ENCODE measurements around the gene METAP1D.
"Not testable (repeated sequence)": the region's sequence is repeated elsewhere in the genome, so short reads cannot be mapped to it uniquely, and the experiment has no call there.

METAP1D gene

GRCh38 chr2:171997031-171997430 is 2.7 kb upstream of the METAP1D start:
- not testable (repeated sequence) for ATAC-seq, DNase-seq

- ATAC-seq (no peak), DNase-seq (no peak)
Measured at GRCh38 chr2:171999161-171999560, 592 bp upstream of the METAP1D start.

- no peak for DNase-seq
Measured at GRCh38 chr2:172000696-172001361, 1.1 kb downstream of the METAP1D start.

GRCh38 chr2:172007372-172007771 is 7.6 kb downstream of the METAP1D start:
- DNase-seq (no peak), ATAC-seq (no peak)

More at GRCh38 chr2:172000696-172001361, 1.1 kb downstream of the METAP1D start:
- ATAC-seq = no peak

DNA sequence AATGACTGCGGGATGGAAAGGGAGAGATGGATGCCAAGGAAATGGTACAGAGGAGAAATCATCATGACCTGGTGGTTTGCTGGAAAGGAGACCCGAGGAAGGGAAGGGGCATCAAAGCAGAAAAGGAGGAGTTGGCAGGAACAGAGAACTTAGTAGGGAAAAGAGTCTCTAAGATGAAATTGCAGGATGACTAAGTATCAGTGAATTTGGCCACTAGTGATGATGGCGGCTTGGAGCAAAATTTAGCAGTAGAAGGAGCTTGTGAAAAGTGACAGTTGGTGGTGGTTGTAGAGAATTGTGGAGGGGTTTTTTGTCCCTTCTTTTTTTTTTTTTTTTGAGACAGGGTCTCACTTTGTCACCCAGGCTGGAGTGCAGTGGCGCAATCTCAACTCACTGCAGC is 10.1 kb downstream of the METAP1D start:
- DNase-seq (no peak), ATAC-seq (no peak)

DNA sequence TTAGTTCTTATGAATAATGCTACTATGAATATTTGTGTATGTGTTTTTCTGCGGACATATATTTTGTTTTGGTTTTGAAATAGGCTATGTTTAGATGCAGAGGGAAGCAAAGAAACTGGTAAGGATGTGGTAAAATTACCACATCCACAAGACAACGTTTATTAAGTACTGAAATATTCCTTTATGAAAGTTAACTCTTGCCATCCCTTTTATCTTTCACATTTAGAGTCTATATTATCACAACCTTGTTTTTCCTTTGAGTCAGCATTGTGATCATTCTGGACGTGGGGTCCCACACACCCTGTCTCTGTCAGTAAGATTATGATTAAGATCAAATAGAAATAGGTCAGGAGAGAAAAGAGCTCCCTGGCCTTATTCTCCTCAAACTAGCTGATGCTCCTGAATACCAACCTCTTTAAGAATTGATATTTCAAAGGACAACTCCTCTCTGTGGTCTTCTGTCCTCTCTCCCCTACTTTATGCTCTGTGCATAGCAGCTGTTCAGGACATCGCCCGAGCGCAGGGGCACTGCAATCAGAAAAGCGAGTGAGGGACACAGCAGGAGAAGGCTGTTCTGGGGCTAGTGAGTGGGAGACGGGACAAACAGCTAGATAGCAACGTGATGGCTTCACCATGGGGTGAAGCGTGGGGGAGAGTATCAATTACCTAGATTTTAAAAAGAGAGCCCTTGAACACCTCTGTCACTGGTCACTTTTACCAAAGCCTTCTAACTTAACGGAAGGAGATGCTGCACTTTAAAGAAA is 12.2 kb downstream of the METAP1D start:
- ATAC-seq (peak; percentile 23), DNase-seq (no peak)

- no peak for DNase-seq
- no peak for ATAC-seq
Measured at GRCh38 chr2:172012677-172013391, 13.1 kb downstream of the METAP1D start.

DNA sequence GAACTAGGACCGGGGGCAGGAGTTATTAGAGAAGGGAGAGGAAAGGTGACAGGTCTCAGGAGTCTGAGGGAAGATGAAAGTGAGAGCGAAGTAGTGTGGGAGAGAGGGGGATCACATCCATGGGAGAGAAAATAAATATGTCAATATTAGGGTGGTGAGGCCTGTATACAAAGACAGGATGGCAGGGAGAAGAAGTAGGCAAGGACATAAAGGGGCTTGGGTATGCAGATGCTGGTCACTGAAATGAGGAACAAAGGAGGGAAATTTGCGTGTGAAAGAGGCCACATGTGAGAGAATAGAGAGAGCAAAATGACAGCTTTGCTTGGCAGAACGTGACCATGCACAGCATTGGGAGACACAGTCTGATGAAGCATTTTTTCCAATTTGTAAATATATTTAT is 13.6 kb downstream of the METAP1D start:
- DNase-seq = no peak
- ATAC-seq = no peak

GRCh38 chr2:172021074-172021931 is 21.6 kb downstream of the METAP1D start:
- ATAC-seq = no peak

DNA sequence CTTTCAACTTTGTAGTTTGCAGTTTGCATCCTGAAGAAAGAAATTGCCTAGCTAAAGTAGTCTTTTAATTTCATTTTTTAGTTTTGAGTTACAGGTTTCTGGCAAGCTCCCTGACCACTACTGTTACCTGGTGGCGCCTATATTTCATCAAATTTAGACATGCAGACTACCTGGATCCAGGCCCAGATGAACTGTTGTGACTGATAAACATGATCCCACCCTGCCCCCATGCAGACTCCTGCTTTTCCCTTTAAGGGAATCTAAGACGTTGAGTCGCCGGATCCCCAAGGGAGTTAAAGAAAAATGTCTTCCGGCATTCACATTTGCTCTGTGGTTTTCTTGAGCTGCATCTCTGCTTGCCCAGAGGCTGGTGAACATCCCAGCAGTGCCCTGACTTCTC is 22.2 kb downstream of the METAP1D start:
- DNase-seq (no peak), ATAC-seq (no peak)

More at GRCh38 chr2:172021074-172021931, 21.6 kb downstream of the METAP1D start:
- DNase-seq = no peak

DNA sequence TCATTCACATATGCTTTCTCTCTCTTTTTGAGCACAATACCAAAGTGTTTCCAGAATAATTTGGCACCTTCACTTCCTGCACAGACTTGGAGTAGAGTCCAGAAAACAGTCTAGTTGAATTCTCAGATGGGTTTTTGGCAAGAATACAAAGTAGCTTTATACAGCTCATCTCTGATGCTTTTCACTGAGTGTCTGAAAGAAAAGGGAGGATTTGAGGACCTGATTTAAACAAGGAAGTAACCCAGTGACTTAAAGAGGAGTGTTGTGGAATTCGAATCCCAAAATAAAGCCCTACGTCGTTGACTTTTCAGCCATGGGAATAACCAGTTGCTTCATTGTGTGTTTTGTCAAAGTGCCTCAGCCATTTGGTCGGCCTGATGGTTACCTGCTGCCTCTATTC is 31.8 kb downstream of the METAP1D start:
- DNase-seq = no peak
- no peak for ATAC-seq

- ATAC-seq (no peak), DNase-seq (no peak)
Measured at GRCh38 chr2:172038121-172038520, 38.4 kb downstream of the METAP1D start.

GRCh38 chr2:172038604-172039003 is 38.9 kb downstream of the METAP1D start:
- ATAC-seq = no peak
- DNase-seq = no peak

DNA sequence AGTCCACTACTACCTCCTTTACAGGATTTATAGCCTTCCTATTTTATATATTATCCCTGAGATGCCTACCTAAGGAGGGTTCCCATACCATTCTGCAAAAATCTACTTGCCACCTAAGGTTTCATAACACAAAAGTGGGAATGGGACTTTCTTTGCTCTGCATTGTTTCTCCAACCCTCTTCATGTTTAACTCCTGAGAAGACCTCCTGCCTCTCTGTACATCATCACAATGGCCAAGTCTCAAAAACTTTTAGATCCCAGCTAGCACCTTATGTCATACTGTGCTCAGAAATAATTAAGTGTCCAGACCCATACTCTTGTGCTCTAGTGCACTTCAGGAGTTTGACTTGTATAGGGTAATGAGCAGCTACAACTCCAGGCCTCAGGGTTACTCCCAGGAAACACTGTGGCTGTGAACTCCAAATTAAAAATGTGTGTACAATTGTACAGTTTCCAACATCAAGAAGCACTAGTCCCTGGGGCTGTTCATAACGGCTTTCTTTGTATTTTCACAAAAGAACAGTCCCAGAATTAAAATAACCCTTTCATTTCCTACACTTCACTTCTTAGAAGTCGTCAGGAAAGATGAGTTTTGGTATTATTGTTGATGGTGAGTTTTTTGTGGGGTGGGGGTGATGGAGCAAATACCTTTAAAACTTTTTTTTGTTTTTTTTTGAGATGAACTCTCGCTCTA is 39.4 kb downstream of the METAP1D start:
- DNase-seq (no peak), ATAC-seq (no peak)

- no peak for ATAC-seq
- no peak for DNase-seq
Measured at GRCh38 chr2:172040311-172040710, 40.6 kb downstream of the METAP1D start.

GRCh38 chr2:172046080-172046678 is 46.4 kb downstream of the METAP1D start:
- ATAC-seq = no peak
- DNase-seq = no peak

DNA sequence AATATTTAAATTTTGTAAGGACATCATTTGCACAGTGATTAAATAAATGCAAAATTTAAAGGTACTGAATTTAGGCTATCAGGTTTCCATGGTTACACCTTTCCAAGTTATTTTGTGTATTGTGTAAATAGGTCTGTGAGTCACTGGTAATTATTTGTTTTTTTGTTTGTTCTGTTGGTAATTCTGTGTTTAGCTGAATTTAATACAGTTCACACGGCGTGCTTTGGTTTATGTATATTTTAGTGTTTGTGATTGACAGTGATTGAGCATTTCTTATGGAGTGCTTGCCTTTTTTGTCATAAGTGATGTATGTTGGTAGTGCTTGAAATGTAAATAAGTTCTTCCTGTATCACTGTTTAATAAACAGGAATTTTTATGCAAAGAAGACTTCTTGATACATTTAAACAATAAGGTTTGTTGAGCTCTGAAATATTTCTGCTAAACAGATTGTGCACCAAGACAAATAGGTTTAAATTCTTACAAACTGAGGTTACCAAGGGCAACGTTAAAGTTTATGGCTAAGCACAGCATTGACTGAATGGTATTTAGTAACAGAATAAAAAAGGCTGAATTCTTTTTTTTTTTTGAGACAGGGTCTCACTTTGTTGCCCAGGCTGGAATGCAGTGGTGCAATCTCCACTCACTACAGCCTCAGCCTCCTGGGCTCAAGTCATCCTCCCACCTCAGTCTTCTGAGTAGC is 47.3 kb downstream of the METAP1D start:
- DNase-seq = no peak
- ATAC-seq = no peak

GRCh38 chr2:172047566-172048507 is 48.1 kb downstream of the METAP1D start:
- ATAC-seq (no peak), DNase-seq (no peak)
